Neural progenitor cell (in vitro differentiated cells): ENCODE measurements around the gene ZNF593OS. TPM values are rescaled to one million over a fixed set of nuclear protein-coding genes. Genes with fewer than 3 reads are reported as not detected.
A peak's percentile ranks its signal among the peaks of the same experiment; 100 is the strongest.

Source experiments
- DNase-seq: peaks from one replicate; pipeline ENCODE4 v3.0.0-alpha.2; 2016; ENCODE audit warnings: low spot score
- H2AFZ ChIP-seq: fragments of 200-600 bp; sonication (generic); replicated peaks from 2 replicates; pipeline ENCODE4 v1.6.1; 2016; ENCODE audit warnings: antibody characterized with exemption
- H3F3A ChIP-seq: fragments of 200-600 bp; sonication (generic); 2 replicates; pipeline ENCODE4 v1.6.1; 2016; ENCODE audit warnings: antibody characterized with exemption, low read depth
- H3K27ac ChIP-seq: fragments of 200-600 bp; sonication (generic); 2 replicates; pipeline ENCODE4 v1.5.1; 2016; ENCODE audit warnings: mild to moderate bottlenecking
- H3K27me3 ChIP-seq: fragments of 200-600 bp; sonication (generic); 2 replicates; pipeline ENCODE4 v1.6.1; 2016; ENCODE audit warnings: mild to moderate bottlenecking, moderate library complexity
- H3K36me3 ChIP-seq: fragments of 200-600 bp; sonication (generic); 2 replicates; pipeline ENCODE4 v1.5.1; 2016
- H3K4me1 ChIP-seq: fragments of 200-600 bp; sonication (generic); 2 replicates; pipeline ENCODE4 v1.6.1; 2016; ENCODE audit warnings: mixed run types
- H3K4me2 ChIP-seq: fragments of 200-600 bp; sonication (generic); 2 replicates; pipeline ENCODE4 v1.6.1; 2016
- H3K4me3 ChIP-seq: fragments of 200-600 bp; sonication (generic); 2 replicates; pipeline ENCODE4 v1.5.1; 2016
- H3K79me2 ChIP-seq: fragments of 200-600 bp; sonication (generic); 2 replicates; pipeline ENCODE4 v1.6.1; 2016; ENCODE audit warnings: low read depth
- H3K9ac ChIP-seq: fragments of 200-600 bp; sonication (generic); 2 replicates; pipeline ENCODE4 v1.6.1; 2016
- H3K9me3 ChIP-seq: fragments of 200-600 bp; sonication (generic); 2 replicates; pipeline ENCODE4 v1.5.1; 2016; ENCODE audit warnings: low read depth
- H4K20me1 ChIP-seq: fragments of 200-600 bp; sonication (generic); 2 replicates; pipeline ENCODE4 v1.6.1; 2016; ENCODE audit warnings: low read depth
- H3K27ac Mint-ChIP-seq: 3 replicates; pipeline ENCODE4 v1.8.0; 2021; ENCODE audit warnings: mixed read lengths
- H3K27me3 Mint-ChIP-seq: 2 replicates; pipeline ENCODE4 v1.8.0; 2022; ENCODE audit warnings: low read depth, mild to moderate bottlenecking, inconsistent platforms, moderate library complexity, mixed read lengths; ENCODE audit not compliant: insufficient read depth
- H3K36me3 Mint-ChIP-seq: 3 replicates; pipeline ENCODE4 v1.8.0; 2021; ENCODE audit warnings: mixed read lengths
- H3K4me1 Mint-ChIP-seq: 3 replicates; pipeline ENCODE4 v1.8.0; 2021; ENCODE audit warnings: mixed read lengths
- H3K4me3 Mint-ChIP-seq: 3 replicates; pipeline ENCODE4 v1.8.0; 2021; ENCODE audit warnings: mild to moderate bottlenecking, moderate library complexity, mixed read lengths
- H3K9me3 Mint-ChIP-seq: 3 replicates; pipeline ENCODE4 v1.8.0; 2020; ENCODE audit warnings: mixed read lengths
- CTCF ChIP-seq: fragments of 200-600 bp; sonication (generic); IDR thresholded peaks from 2 replicates; pipeline ENCODE4 v1.5.1; 2017; ENCODE audit warnings: antibody characterized with exemption, mild to moderate bottlenecking
- EZH2 ChIP-seq: fragments of 200-600 bp; sonication (generic); IDR thresholded peaks from 2 replicates; pipeline ENCODE4 v1.6.1; 2017; ENCODE audit warnings: antibody characterized with exemption, mild to moderate bottlenecking, moderate library complexity
- EZH2phosphoT487 ChIP-seq: fragments of 200-600 bp; sonication (generic); IDR thresholded peaks from 2 replicates; pipeline ENCODE4 v1.6.1; 2017; ENCODE audit warnings: antibody characterized with exemption
- total RNA-seq: library from RNA; depleted of rRNA; stranded (reverse); fragments of >200 nt; gene quantifications from 2 replicates; pipeline ENCODE4 v1.2.3, GENCODE V29; 2015; ENCODE audit warnings: low replicate concordance

The ZNF593OS gene
- total RNA-seq, 1 donor from 2014 or later, result 0.67 TPM

- H3K4me3 Mint-ChIP-seq, result no peak overlapping the region
- H3K27me3 Mint-ChIP-seq, result no peaks in the 10 kb centered on the region
- Histone ChIP-seq H3K4me1 (peaks cover 2% of the 10 kb centered on the region), H2AFZ (no peak overlapping the region), H4K20me1 (peaks cover 2% of the 10 kb centered on the region), H3K27me3 (peaks cover 97% of the 10 kb centered on the region), H3K4me2 (no peak overlapping the region), H3F3A (peaks cover 1% of the 10 kb centered on the region), H3K79me2 (no peaks in the 10 kb centered on the region), H3K27ac (no peak overlapping the region), H3K9ac (no peak overlapping the region), H3K36me3 (no peaks in the 10 kb centered on the region), H3K9me3 (no peaks in the 10 kb centered on the region), H3K4me3 (no peak overlapping the region)
- peaks cover 14% of the 10 kb centered on the region for H3K4me1 Mint-ChIP-seq
- H3K36me3 Mint-ChIP-seq, result no peaks in the 10 kb centered on the region
- no peak for TF ChIP-seq EZH2
- TF ChIP-seq EZH2phosphoT487, result no peak
- TF ChIP-seq CTCF, result no peak
- no peak for DNase-seq
- peak overlapping the region; percentile 44 for H3K27ac Mint-ChIP-seq
- H3K9me3 Mint-ChIP-seq, result no peaks in the 10 kb centered on the region
Observed at GRCh38 chr1:26148887-26149286, 22.7 kb downstream of the ZNF593OS start.

- peaks cover 70% of the 10 kb centered on the region for H3K27me3 ChIP-seq
- H3K4me1 Mint-ChIP-seq, result peaks cover 8% of the 10 kb centered on the region
Observed at GRCh38 chr1:26145960-26146294, 25.7 kb downstream of the ZNF593OS start.

GRCh38 chr1:26145041-26145959 lies 26.3 kb downstream of the ZNF593OS start:
- no peak overlapping the region for H2AFZ ChIP-seq
- H3K4me3 ChIP-seq, result no peak overlapping the region
- peaks cover 2% of the 10 kb centered on the region for H3K27me3 Mint-ChIP-seq
- no peak overlapping the region for H3K9ac ChIP-seq
- no peak for TF ChIP-seq EZH2
- peak; percentile 77 for TF ChIP-seq CTCF
- no peak overlapping the region for H3K4me3 Mint-ChIP-seq
- H3K79me2 ChIP-seq, result no peaks in the 10 kb centered on the region
- H3K9me3 Mint-ChIP-seq, result no peaks in the 10 kb centered on the region
- peaks cover 8% of the 10 kb centered on the region for H3K4me1 Mint-ChIP-seq
- H3K27me3 ChIP-seq, result peaks cover 64% of the 10 kb centered on the region
- no peak overlapping the region for H3K27ac ChIP-seq
- no peaks in the 10 kb centered on the region for H3K36me3 Mint-ChIP-seq
- H3K27ac Mint-ChIP-seq, result no peak overlapping the region
- H3F3A ChIP-seq, result no peaks in the 10 kb centered on the region
- no peaks in the 10 kb centered on the region for H3K9me3 ChIP-seq
- H3K36me3 ChIP-seq, result no peaks in the 10 kb centered on the region
- H3K4me1 ChIP-seq, result no peaks in the 10 kb centered on the region
- DNase-seq, result peak; percentile 91
- H4K20me1 ChIP-seq, result no peaks in the 10 kb centered on the region
- no peak overlapping the region for H3K4me2 ChIP-seq

More at GRCh38 chr1:26145960-26146294, 25.7 kb downstream of the ZNF593OS start:
- Histone ChIP-seq H3K4me1 (no peaks in the 10 kb centered on the region), H3K79me2 (no peaks in the 10 kb centered on the region), H3K9me3 (no peaks in the 10 kb centered on the region), H2AFZ (no peak overlapping the region), H3K27ac (no peak overlapping the region), H3K9ac (no peak overlapping the region), H3K4me3 (no peak overlapping the region), H4K20me1 (no peaks in the 10 kb centered on the region), H3K4me2 (no peak overlapping the region), H3F3A (no peaks in the 10 kb centered on the region), H3K36me3 (no peaks in the 10 kb centered on the region)
- Mint-ChIP-seq H3K27ac (no peak overlapping the region), H3K27me3 (peaks cover 2% of the 10 kb centered on the region), H3K4me3 (no peak overlapping the region), H3K9me3 (no peaks in the 10 kb centered on the region), H3K36me3 (no peaks in the 10 kb centered on the region)
- TF ChIP-seq EZH2 (no peak), CTCF (no peak), EZH2phosphoT487 (no peak)
- DNase-seq, result no peak
